Nephron progenitor cell (in vitro differentiated cells): ENCODE results near the gene TECTB.

Experiments
- DNase-seq: peaks from one replicate; pipeline ENCODE4 v3.0.0; 2021
- H3K27ac Mint-ChIP-seq: 2 replicates; pipeline ENCODE4 v1.8.0; 2021; ENCODE audit warnings: mild to moderate bottlenecking, moderate library complexity, mixed read lengths
- H3K27me3 Mint-ChIP-seq: 2 replicates; pipeline ENCODE4 v1.8.0; 2021; ENCODE audit warnings: mild to moderate bottlenecking, low read depth, mixed read lengths; ENCODE audit not compliant: poor library complexity
- H3K36me3 Mint-ChIP-seq: 2 replicates; pipeline ENCODE4 v1.8.0; 2021; ENCODE audit warnings: low read depth, mixed read lengths
- H3K4me1 Mint-ChIP-seq: 2 replicates; pipeline ENCODE4 v1.8.0; 2021; ENCODE audit warnings: mixed read lengths
- H3K4me3 Mint-ChIP-seq: 2 replicates; pipeline ENCODE4 v1.8.0; 2021; ENCODE audit warnings: mild to moderate bottlenecking, moderate library complexity, mixed read lengths
- H3K9me3 Mint-ChIP-seq: 2 replicates; pipeline ENCODE4 v1.8.0; 2021; ENCODE audit warnings: mild to moderate bottlenecking, moderate library complexity, mixed read lengths
- CTCF ChIP-seq: fragments of 200-600 bp; sonication (generic); IDR thresholded peaks from 2 replicates; pipeline ENCODE4 v1.5.0; 2021; ENCODE audit warnings: antibody characterized with exemption

TECTB gene

GRCh38 chr10:112260831-112261230 lies 22.4 kb upstream of the TECTB start:
- H3K9me3 Mint-ChIP-seq, result peaks cover under 1% of the 10 kb centered on the region
- H3K27ac Mint-ChIP-seq, result peak overlapping the region; percentile 43
- no peaks in the 10 kb centered on the region for H3K27me3 Mint-ChIP-seq
- TF ChIP-seq CTCF, result no peak
- no peak overlapping the region for H3K4me3 Mint-ChIP-seq
- peaks cover 15% of the 10 kb centered on the region for H3K4me1 Mint-ChIP-seq
- H3K36me3 Mint-ChIP-seq, result no peaks in the 10 kb centered on the region
- DNase-seq, result no peak

- DNase-seq, result no peak
- no peak for TF ChIP-seq CTCF
- H3K27me3 Mint-ChIP-seq, result no peaks in the 10 kb centered on the region
- peaks cover 15% of the 10 kb centered on the region for H3K4me1 Mint-ChIP-seq
- H3K27ac Mint-ChIP-seq, result peak overlapping the region; percentile 54
- H3K9me3 Mint-ChIP-seq, result peaks cover 4% of the 10 kb centered on the region
- H3K36me3 Mint-ChIP-seq, result no peaks in the 10 kb centered on the region
- H3K4me3 Mint-ChIP-seq, result no peak overlapping the region
Measured at GRCh38 chr10:112261281-112261822, 21.8 kb upstream of the TECTB start.

GRCh38 chr10:112262546-112262945 lies 20.7 kb upstream of the TECTB start:
- no peaks in the 10 kb centered on the region for H3K36me3 Mint-ChIP-seq
- no peaks in the 10 kb centered on the region for H3K27me3 Mint-ChIP-seq
- no peak for TF ChIP-seq CTCF
- DNase-seq, result no peak
- H3K27ac Mint-ChIP-seq, result no peak overlapping the region
- no peak overlapping the region for H3K4me3 Mint-ChIP-seq
- H3K4me1 Mint-ChIP-seq, result peaks cover 15% of the 10 kb centered on the region
- peaks cover 14% of the 10 kb centered on the region for H3K9me3 Mint-ChIP-seq

- no peak overlapping the region for H3K27ac Mint-ChIP-seq
Measured at GRCh38 chr10:112265745-112266144, 17.5 kb upstream of the TECTB start.

GRCh38 chr10:112269266-112269665 lies 13.9 kb upstream of the TECTB start:
- no peak overlapping the region for H3K4me3 Mint-ChIP-seq
- H3K36me3 Mint-ChIP-seq, result no peaks in the 10 kb centered on the region
- no peak for TF ChIP-seq CTCF
- peaks cover 18% of the 10 kb centered on the region for H3K27me3 Mint-ChIP-seq
- DNase-seq, result no peak
- peaks cover 8% of the 10 kb centered on the region for H3K4me1 Mint-ChIP-seq
- H3K9me3 Mint-ChIP-seq, result peaks cover 17% of the 10 kb centered on the region
- no peak overlapping the region for H3K27ac Mint-ChIP-seq

More at GRCh38 chr10:112265745-112266144, 17.5 kb upstream of the TECTB start:
- TF ChIP-seq CTCF, result no peak
- Mint-ChIP-seq H3K4me1 (peaks cover 16% of the 10 kb centered on the region), H3K36me3 (no peaks in the 10 kb centered on the region), H3K27me3 (peaks cover 15% of the 10 kb centered on the region), H3K9me3 (peaks cover 17% of the 10 kb centered on the region), H3K4me3 (no peak overlapping the region)
- DNase-seq, result no peak

GRCh38 chr10:112271982-112272381 lies 11.2 kb upstream of the TECTB start:
- Mint-ChIP-seq H3K9me3 (peaks cover 9% of the 10 kb centered on the region), H3K4me1 (peaks cover 8% of the 10 kb centered on the region), H3K4me3 (no peak overlapping the region), H3K27ac (no peak overlapping the region), H3K27me3 (peaks cover 21% of the 10 kb centered on the region), H3K36me3 (no peaks in the 10 kb centered on the region)
- TF ChIP-seq CTCF, result no peak
- no peak for DNase-seq
